Suprapubic skin (tissue), 4 donors: ENCODE data around the gene SLC2A13.

ENCODE experiments used
- EP300 ChIP-seq: sonication (generic); formaldehyde crosslinking; IDR thresholded peaks from one replicate; pipeline ENCODE4 v1.6.1; 2017; ENCODE audit warnings: antibody characterized with exemption
- POLR2A ChIP-seq, 2 donors: fragments of 450-650 bp; IDR thresholded peaks; one replicate each; pipeline ENCODE4 v1.6.1; 2017; ENCODE audit warnings: antibody characterized with exemption in 2 of 2, mild to moderate bottlenecking in 2 of 2, moderate library complexity in 2 of 2
- POLR2AphosphoS5 ChIP-seq, 3 donors: sonication (generic); formaldehyde crosslinking; IDR thresholded peaks; one replicate each; pipeline ENCODE4 v1.6.1; 2017; ENCODE audit warnings: antibody characterized with exemption in 3 of 3
- TF ChIP-seq, protein P1 (sequence below), 2 donors: fragments of 200-600 bp in 1 of 2; fragments of 450-650 bp in 1 of 2; sonication (generic) in 1 of 2; IDR thresholded peaks; one replicate each; pipeline ENCODE4 v1.5.1; 2016 to 2019; ENCODE audit warnings: antibody characterized with exemption in 2 of 2, mild to moderate bottlenecking in 1 of 2, moderate library complexity in 1 of 2

DNA sequence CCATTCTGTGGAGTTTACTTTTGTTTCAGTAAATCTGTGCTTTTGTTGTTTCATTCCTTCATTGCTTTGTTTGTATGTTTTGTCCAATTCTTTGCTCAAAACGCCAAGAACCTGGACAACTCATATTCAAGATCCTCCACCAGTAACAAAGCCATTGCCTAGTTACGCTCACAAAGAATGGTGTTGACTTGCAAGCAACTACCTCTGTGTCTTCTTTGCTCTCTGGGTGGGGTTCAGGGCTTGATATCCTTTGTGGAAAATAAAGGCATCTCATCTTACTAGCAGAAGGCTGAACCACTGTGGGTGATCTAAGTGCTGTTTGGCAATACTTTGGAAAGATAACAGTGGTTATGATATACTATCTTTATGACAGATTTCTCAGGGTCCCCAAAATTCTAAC, 252.9 kb downstream of the SLC2A13 start:
- TF ChIP-seq, protein P1, sequence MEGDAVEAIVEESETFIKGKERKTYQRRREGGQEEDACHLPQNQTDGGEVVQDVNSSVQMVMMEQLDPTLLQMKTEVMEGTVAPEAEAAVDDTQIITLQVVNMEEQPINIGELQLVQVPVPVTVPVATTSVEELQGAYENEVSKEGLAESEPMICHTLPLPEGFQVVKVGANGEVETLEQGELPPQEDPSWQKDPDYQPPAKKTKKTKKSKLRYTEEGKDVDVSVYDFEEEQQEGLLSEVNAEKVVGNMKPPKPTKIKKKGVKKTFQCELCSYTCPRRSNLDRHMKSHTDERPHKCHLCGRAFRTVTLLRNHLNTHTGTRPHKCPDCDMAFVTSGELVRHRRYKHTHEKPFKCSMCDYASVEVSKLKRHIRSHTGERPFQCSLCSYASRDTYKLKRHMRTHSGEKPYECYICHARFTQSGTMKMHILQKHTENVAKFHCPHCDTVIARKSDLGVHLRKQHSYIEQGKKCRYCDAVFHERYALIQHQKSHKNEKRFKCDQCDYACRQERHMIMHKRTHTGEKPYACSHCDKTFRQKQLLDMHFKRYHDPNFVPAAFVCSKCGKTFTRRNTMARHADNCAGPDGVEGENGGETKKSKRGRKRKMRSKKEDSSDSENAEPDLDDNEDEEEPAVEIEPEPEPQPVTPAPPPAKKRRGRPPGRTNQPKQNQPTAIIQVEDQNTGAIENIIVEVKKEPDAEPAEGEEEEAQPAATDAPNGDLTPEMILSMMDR (IDR thresholded peaks at IDR 0.05) = no peak
- TF ChIP-seq POLR2AphosphoS5 (IDR thresholded peaks at IDR 0.05) (no peak), EP300 (no peak), POLR2A (IDR thresholded peaks at IDR 0.05) (no peak)
